SK-N-SH (cell line): ENCODE measurements around the gene CD180. TPM values are rescaled to one million over a fixed set of nuclear protein-coding genes. Genes with fewer than 3 reads are reported as not detected.

ENCODE experiments used
- CTCF ChIA-PET: fragments of 300-600, 350-600 bp; formaldehyde crosslinking; extraction: SDS; loops from one replicate; lab custom pipeline; 2021; lab: Yijun Ruan, JAX
- POLR2A ChIA-PET: fragments of 350-600 bp; sonication (Branson Sonifier 250); formaldehyde crosslinking; extraction: SDS; loops from one replicate; lab custom pipeline; 2020; ENCODE audit warnings: antibody characterized with exemption, inconsistent platforms; lab: Yijun Ruan, JAX
- DNase-seq: peaks from one replicate; pipeline ENCODE4 v3.0.0; 2012
- H2AFZ ChIP-seq: fragments of 200-600 bp; sonication (generic); 2 replicates; pipeline ENCODE4 v1.8.1; 2016; ENCODE audit warnings: antibody characterized with exemption, mild to moderate bottlenecking, low read depth
- H3F3A ChIP-seq: fragments of 200-600 bp; sonication (generic); replicated peaks from 2 replicates; pipeline ENCODE3; 2016; ENCODE audit warnings: antibody characterized with exemption, mild to moderate bottlenecking; ENCODE audit not compliant: insufficient read depth
- H3K27ac ChIP-seq, 2 experiments: fragments of 200-500 bp in 1 of 2; fragments of 200-600 bp in 1 of 2; sonication (Bioruptor generic) in 1 of 2; sonication (generic), shearing (Covaris generic) in 1 of 2; 2 replicates each; pipeline versions ENCODE4 v1.5.1 to v1.6.1; 2014 to 2016; ENCODE audit warnings: low read depth in 2 of 2, inconsistent platforms in 1 of 2, low read length in 1 of 2, mild to moderate bottlenecking in 1 of 2, mixed read lengths in 1 of 2
- H3K27me3 ChIP-seq: fragments of 200-600 bp; sonication (generic), shearing (Covaris generic); 2 replicates; pipeline ENCODE4 v1.6.1; 2016; ENCODE audit warnings: mixed run types; ENCODE audit not compliant: insufficient read depth
- H3K36me3 ChIP-seq, 2 experiments: fragments of 200-500 bp in 1 of 2; fragments of 200-600 bp in 1 of 2; sonication (Bioruptor generic) in 1 of 2; sonication (generic) in 1 of 2; replicated peaks in 1 of 2; 2 replicates each; pipeline versions ENCODE3 to v1.5.1; 2014 to 2016; ENCODE audit warnings: low read length in 1 of 2, mild to moderate bottlenecking in 1 of 2; ENCODE audit not compliant: insufficient read depth in 2 of 2, control insufficient read depth in 1 of 2
- H3K4me1 ChIP-seq, 2 experiments: fragments of 200-500 bp in 1 of 2; fragments of 200-600 bp in 1 of 2; sonication (Bioruptor generic) in 1 of 2; sonication (generic), shearing (Covaris generic) in 1 of 2; 2 replicates each; pipeline versions ENCODE4 v1.5.1 to v1.6.1; 2014 to 2016; ENCODE audit warnings: low read depth in 1 of 2, low read length in 1 of 2, mixed run types in 1 of 2; ENCODE audit not compliant: insufficient read depth in 2 of 2, control insufficient read depth in 1 of 2
- H3K4me2 ChIP-seq: fragments of 200-600 bp; sonication (generic), shearing (Covaris generic); 2 replicates; pipeline ENCODE4 v1.6.1; 2017; ENCODE audit warnings: mixed run types
- H3K4me3 ChIP-seq, 2 experiments: fragments of 200-500 bp in 1 of 2; fragments of 200-600 bp in 1 of 2; sonication (Bioruptor generic) in 1 of 2; sonication (generic), shearing (Covaris generic) in 1 of 2; 2 replicates each; pipeline versions ENCODE4 v1.5.1 to v1.8.1; 2014 to 2016; ENCODE audit warnings: low read depth in 2 of 2, inconsistent platforms in 1 of 2, low read length in 1 of 2, mild to moderate bottlenecking in 1 of 2, mixed read lengths in 1 of 2, moderate library complexity in 1 of 2
- H3K79me2 ChIP-seq: fragments of 200-600 bp; sonication (generic); 2 replicates; pipeline ENCODE4 v1.8.1; 2017; ENCODE audit warnings: mild to moderate bottlenecking; ENCODE audit not compliant: insufficient read depth
- H3K9ac ChIP-seq: fragments of 200-600 bp; sonication (generic); 2 replicates; pipeline ENCODE4 v1.6.1; 2017; ENCODE audit warnings: mixed run types
- H3K9me2 ChIP-seq: fragments of 200-600 bp; sonication (generic); 2 replicates; pipeline ENCODE4 v1.6.1; 2017; ENCODE audit warnings: mixed run types
- H3K9me3 ChIP-seq: fragments of 200-600 bp; sonication (generic); 2 replicates; pipeline ENCODE4 v1.6.1; 2017; ENCODE audit warnings: mixed run types, mild to moderate bottlenecking, moderate library complexity
- H4K20me1 ChIP-seq: fragments of 200-600 bp; sonication (generic); 2 replicates; pipeline ENCODE4 v1.6.1; 2017; ENCODE audit warnings: mild to moderate bottlenecking, mixed run types; ENCODE audit not compliant: insufficient read depth
- CHD2 ChIP-seq: fragments of 150-350 bp; IDR thresholded peaks from 2 replicates; pipeline ENCODE4 v1.6.1; 2018; ENCODE audit warnings: low read length; ENCODE audit not compliant: partially characterized antibody
- ELF1 ChIP-seq: IDR thresholded peaks from 2 replicates; pipeline ENCODE4 v1.4.0; 2012
- EP300 ChIP-seq, 2 experiments: IDR thresholded peaks; 2 replicates each; pipeline versions ENCODE4 v1.4.0 to v1.6.1; 2012; ENCODE audit warnings: borderline replicate concordance in 1 of 2, low read depth in 1 of 2, low read length in 1 of 2
- EZH2phosphoT487 ChIP-seq: fragments of 200-600 bp; sonication (generic); IDR thresholded peaks from 2 replicates; pipeline ENCODE4 v1.6.1; 2017; ENCODE audit warnings: low read depth, mixed run types, mild to moderate bottlenecking, antibody characterized with exemption, moderate library complexity, borderline replicate concordance
- FOSL2 ChIP-seq: IDR thresholded peaks from 2 replicates; pipeline ENCODE4 v1.4.0; 2012; ENCODE audit warnings: low read depth, mild to moderate bottlenecking, moderate library complexity, borderline replicate concordance
- FOXM1 ChIP-seq: IDR thresholded peaks from 2 replicates; pipeline ENCODE4 v1.4.0; 2012; ENCODE audit warnings: low read depth, mild to moderate bottlenecking
- GABPA ChIP-seq: IDR thresholded peaks from 2 replicates; pipeline ENCODE4 v1.4.0; 2012; ENCODE audit warnings: low read depth, mild to moderate bottlenecking
- GATA2 ChIP-seq: sonication (generic); formaldehyde crosslinking; IDR thresholded peaks from 2 replicates; pipeline ENCODE4 v1.5.0; 2020; ENCODE audit warnings: mild to moderate bottlenecking, missing genetic modification reagents
- MEF2A ChIP-seq: IDR thresholded peaks from 2 replicates; pipeline ENCODE4 v1.4.0; 2012; ENCODE audit warnings: low read depth, borderline replicate concordance
- MXI1 ChIP-seq: IDR thresholded peaks from 2 replicates; pipeline ENCODE4 v1.6.1; 2012; ENCODE audit warnings: mild to moderate bottlenecking, low read depth, low read length, improper control_type of control experiment
- RAD21 ChIP-seq: IDR thresholded peaks from 2 replicates; pipeline ENCODE4 v1.6.1; 2012; ENCODE audit warnings: mild to moderate bottlenecking, low read length
- REST ChIP-seq: IDR thresholded peaks from 2 replicates; pipeline ENCODE4 v1.6.1; 2012; ENCODE audit warnings: mild to moderate bottlenecking, low read depth, low read length, moderate library complexity
- RFX5 ChIP-seq: IDR thresholded peaks from 2 replicates; pipeline ENCODE4 v1.6.1; 2012; ENCODE audit warnings: mild to moderate bottlenecking, improper control_type of control experiment, low read length
- RXRA ChIP-seq: IDR thresholded peaks from 2 replicates; pipeline ENCODE4 v1.4.0; 2012; ENCODE audit warnings: low read depth, mild to moderate bottlenecking, borderline replicate concordance
- TAF1 ChIP-seq: IDR thresholded peaks from 2 replicates; pipeline ENCODE4 v1.6.1; 2012; ENCODE audit warnings: low read depth, mild to moderate bottlenecking, low read length, moderate library complexity, borderline replicate concordance
- USF2 ChIP-seq: fragments of 150-350 bp; IDR thresholded peaks from 2 replicates; pipeline ENCODE4 v1.6.1; 2017; ENCODE audit warnings: antibody characterized with exemption, low read length, low read depth, borderline replicate concordance
- YY1 ChIP-seq: IDR thresholded peaks from 2 replicates; pipeline ENCODE4 v1.4.0; 2012; ENCODE audit warnings: low read depth, mild to moderate bottlenecking
- WGBS: methylation state at CpG from one replicate; pipeline ENCODE4 v1.1.6; 2017; ENCODE audit warnings: low lambda C conversion rate; 5-methylcytosine and 5-hydroxymethylcytosine counted together
- polyA plus RNA-seq, 3 experiments: library from polyadenylated mRNA; depleted of rRNA; stranded (reverse); fragments of >200 nt; gene quantifications; 2 replicates each; pipeline ENCODE4 v1.2.3, GENCODE V29; 2012
- TF ChIP-seq, protein P1 (sequence below): IDR thresholded peaks from 2 replicates; pipeline ENCODE4 v1.4.0; 2012; ENCODE audit warnings: low read depth, borderline replicate concordance
- TF ChIP-seq, protein P2 (sequence below): IDR thresholded peaks from 2 replicates; pipeline ENCODE4 v1.4.0; 2012; ENCODE audit warnings: low read depth

CD180 gene
- polyA plus RNA-seq, 1 of the 3 experiments (the other 2 are of a cell fraction), result 0.02 TPM

- no peaks in the 10 kb centered on the region for H4K20me1 ChIP-seq
- H3K79me2 ChIP-seq, result no peaks in the 10 kb centered on the region
- no peak overlapping the region for H3K4me2 ChIP-seq
- no peak overlapping the region for H2AFZ ChIP-seq
- no peaks in the 10 kb centered on the region; a peak in 1 of 4 replicates for H3K4me1 ChIP-seq
- no peak overlapping the region for H3K27ac ChIP-seq
- no peaks in the 10 kb centered on the region for H3K27me3 ChIP-seq
- no peak overlapping the region for H3K9ac ChIP-seq
- no peaks in the 10 kb centered on the region for H3F3A ChIP-seq
- DNase-seq, result no peak
- H3K9me2 ChIP-seq, result no peaks in the 10 kb centered on the region
- ChIA-PET CTCF (interaction anchor here (1.2 to 1.4 kb wide), 3 partner anchors 20 to 41 kb away, joined by 3 to 4 read pairs (median 3); no protein-coding TSS in a partner anchor), POLR2A (interaction anchor here (0.5 to 0.6 kb wide), 2 partner anchors 8 to 316 kb away, joined by 3 read pairs; no protein-coding TSS in a partner anchor)
- H3K36me3 ChIP-seq, result no peaks in the 10 kb centered on the region
- TF ChIP-seq EP300 (IDR thresholded peaks at IDR 0.05; ENCODE audit: borderline replicate concordance in 1 of 2, low read depth in 1 of 2, low read length in 1 of 2), result no peak
- no peak for TF ChIP-seq USF2
- TF ChIP-seq MEF2A, result no peak
- no peak for TF ChIP-seq RXRA
- no peak for TF ChIP-seq RFX5
- TF ChIP-seq, protein P1, sequence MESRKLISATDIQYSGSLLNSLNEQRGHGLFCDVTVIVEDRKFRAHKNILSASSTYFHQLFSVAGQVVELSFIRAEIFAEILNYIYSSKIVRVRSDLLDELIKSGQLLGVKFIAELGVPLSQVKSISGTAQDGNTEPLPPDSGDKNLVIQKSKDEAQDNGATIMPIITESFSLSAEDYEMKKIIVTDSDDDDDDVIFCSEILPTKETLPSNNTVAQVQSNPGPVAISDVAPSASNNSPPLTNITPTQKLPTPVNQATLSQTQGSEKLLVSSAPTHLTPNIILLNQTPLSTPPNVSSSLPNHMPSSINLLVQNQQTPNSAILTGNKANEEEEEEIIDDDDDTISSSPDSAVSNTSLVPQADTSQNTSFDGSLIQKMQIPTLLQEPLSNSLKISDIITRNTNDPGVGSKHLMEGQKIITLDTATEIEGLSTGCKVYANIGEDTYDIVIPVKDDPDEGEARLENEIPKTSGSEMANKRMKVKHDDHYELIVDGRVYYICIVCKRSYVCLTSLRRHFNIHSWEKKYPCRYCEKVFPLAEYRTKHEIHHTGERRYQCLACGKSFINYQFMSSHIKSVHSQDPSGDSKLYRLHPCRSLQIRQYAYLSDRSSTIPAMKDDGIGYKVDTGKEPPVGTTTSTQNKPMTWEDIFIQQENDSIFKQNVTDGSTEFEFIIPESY, result no peak
- TF ChIP-seq, protein P2, sequence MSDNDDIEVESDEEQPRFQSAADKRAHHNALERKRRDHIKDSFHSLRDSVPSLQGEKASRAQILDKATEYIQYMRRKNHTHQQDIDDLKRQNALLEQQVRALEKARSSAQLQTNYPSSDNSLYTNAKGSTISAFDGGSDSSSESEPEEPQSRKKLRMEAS, result no peak
- TF ChIP-seq GATA2 (CRISPR knock-in tag), result no peak
- no peak for TF ChIP-seq GABPA
- no peak for TF ChIP-seq MXI1
- TF ChIP-seq REST, result no peak
- no peak for TF ChIP-seq FOSL2
- TF ChIP-seq ELF1, result no peak
- no peak for TF ChIP-seq YY1
- no peak for TF ChIP-seq EZH2phosphoT487
- no peak for TF ChIP-seq RAD21
- no peak for TF ChIP-seq CHD2
- no peak for TF ChIP-seq TAF1
- TF ChIP-seq FOXM1, result no peak
- no peaks in the 10 kb centered on the region for H3K9me3 ChIP-seq
- H3K4me3 ChIP-seq, result no peak overlapping the region
- WGBS, result 72% methylated on average over 5 of the region's 5 CpGs
Observed at GRCh38 chr5:67190861-67191260, 5.7 kb downstream of the CD180 start.
